T-cell (primary cell): ENCODE results near the gene TCF7L2. TPM values are rescaled to one million over a fixed set of nuclear protein-coding genes. Genes with fewer than 3 reads are reported as not detected.

Experiments used
- ATAC-seq, 4 experiments: fragments of 200-7000 bp in 3 of 4; fragments of 150-1000 bp in 1 of 4; cut with Tn5 transposase; replicated peaks in 1 of 4; 1 replicate in 3 of 4; 2 replicates in 1 of 4; pipeline ENCODE4 v1.10.0; 2021; ENCODE audit warnings: moderate library complexity in 3 of 4, mild to moderate bottlenecking in 2 of 4, moderate number of reproducible peaks in 1 of 4
- CTCF ChIA-PET, 2 donors: fragments of 300-600 bp; sonication (Branson Sonifier 250); formaldehyde crosslinking; loops; one replicate each; lab custom pipeline; 2022; ENCODE audit warnings: antibody characterized with exemption in 2 of 2; lab: Charles Lee
- POLR2A ChIA-PET, 2 donors: fragments of 300-600 bp; sonication (Branson Sonifier 250); formaldehyde crosslinking; loops; one replicate each; lab custom pipeline; 2022; ENCODE audit warnings: antibody characterized with exemption in 2 of 2; lab: Charles Lee
- DNase-seq, 35 experiments: peaks; one replicate each; pipeline versions ENCODE4 v3.0.0 to v3.0.0-alpha.2; 2013 to 2023
- H3K27ac ChIP-seq: one replicate; pipeline ENCODE4 v1.5.1; 2013; ENCODE audit warnings: low read length
- H3K27me3 ChIP-seq, 2 experiments: replicated peaks in 1 of 2; 1 replicate in 1 of 2; 2 replicates in 1 of 2; pipeline versions ENCODE4 v1.6.1 to v1.7.0; 2013; ENCODE audit warnings: low read length in 1 of 2, mixed read lengths in 1 of 2; ENCODE audit not compliant: control insufficient read depth in 2 of 2, insufficient read depth in 2 of 2; ENCODE audit errors: extremely low read depth in 1 of 2
- H3K36me3 ChIP-seq, 2 donors: 1 replicate in 1 of 2; 2 replicates in 1 of 2; pipeline versions ENCODE4 v1.6.1 to v1.7.0; 2013; ENCODE audit warnings: low read length in 1 of 2; ENCODE audit not compliant: control insufficient read depth in 2 of 2, insufficient read depth in 1 of 2; ENCODE audit errors: extremely low read depth in 1 of 2
- H3K4me1 ChIP-seq, 2 experiments: 1 replicate in 1 of 2; 2 replicates in 1 of 2; pipeline versions ENCODE4 v1.6.1 to v1.7.0; 2013; ENCODE audit warnings: low read length in 2 of 2, mixed read lengths in 1 of 2; ENCODE audit not compliant: insufficient read depth in 2 of 2, control insufficient read depth in 1 of 2; ENCODE audit errors: extremely low read depth in 1 of 2
- H3K4me3 ChIP-seq, 2 donors: 1 replicate in 1 of 2; 2 replicates in 1 of 2; pipeline versions ENCODE4 v1.5.1 to v1.7.0; 2013; ENCODE audit warnings: mild to moderate bottlenecking in 2 of 2, low read length in 1 of 2, moderate library complexity in 1 of 2; ENCODE audit not compliant: control insufficient read depth in 1 of 2; ENCODE audit errors: extremely low read depth in 1 of 2
- H3K9me3 ChIP-seq: 2 replicates; pipeline ENCODE4 v1.7.0; 2013
- H3K27ac Mint-ChIP-seq, 2 donors: one replicate each; pipeline ENCODE4 v1.8.0; 2020 to 2021; ENCODE audit warnings: mild to moderate bottlenecking in 2 of 2, mixed read lengths in 2 of 2
- H3K27me3 Mint-ChIP-seq, 2 donors: one replicate each; pipeline ENCODE4 v1.8.0; 2021 to 2022; ENCODE audit warnings: mixed read lengths in 2 of 2
- H3K36me3 Mint-ChIP-seq: one replicate; pipeline ENCODE4 v1.8.0; 2021; ENCODE audit warnings: mixed read lengths
- H3K4me1 Mint-ChIP-seq, 3 donors: one replicate each; pipeline ENCODE4 v1.8.0; 2020 to 2022; ENCODE audit warnings: mixed read lengths in 3 of 3, mild to moderate bottlenecking in 1 of 3
- H3K4me3 Mint-ChIP-seq, 3 donors: one replicate each; pipeline ENCODE4 v1.8.0; 2020 to 2022; ENCODE audit warnings: mild to moderate bottlenecking in 3 of 3, mixed read lengths in 3 of 3, moderate library complexity in 3 of 3
- H3K9me3 Mint-ChIP-seq, 3 donors: one replicate each; pipeline ENCODE4 v1.8.0; 2020 to 2022; ENCODE audit warnings: mixed read lengths in 3 of 3
- WGBS: methylation state at CpG from one replicate; pipeline ENCODE4 v1.1.5; 2013; ENCODE audit warnings: missing lambda C conversion rate; ENCODE audit not compliant: insufficient coverage; 5-methylcytosine and 5-hydroxymethylcytosine counted together
- total RNA-seq, 35 experiments: library from RNA in 6 of 35; stranded (reverse) in 6 of 35; fragments of 120-200 nt in 1 of 35; gene quantifications; one replicate each; pipeline versions ENCODE4 v1.2.1 to v1.2.4 and lab custom pipeline; 2013 to 2026

The TCF7L2 gene
- total RNA-seq, 5 donors from 2014 or later (not counting 1 experiment from before 2014, with no cell fraction given): 2.6 to 6.2 (median 3.3) TPM

GRCh38 chr10:112912410-112912928, 37.6 kb upstream of the TCF7L2 start:
- Mint-ChIP-seq H3K36me3 (no peaks in the 10 kb centered on the region), H3K27ac (no peak overlapping the region), H3K4me1 (peaks cover 0 to 5% (median 0%) of the 10 kb centered on the region in 3 donors), H3K4me3 (no peak overlapping the region), H3K9me3 (no peaks in the 10 kb centered on the region), H3K27me3 (no peaks in the 10 kb centered on the region)
- 97% methylated on average over 10 of the region's 15 CpGs for WGBS
- H3K4me1 ChIP-seq: no peaks in the 10 kb centered on the region
- POLR2A ChIA-PET: no interaction called here
- no peaks in the 10 kb centered on the region for H3K36me3 ChIP-seq
- no peak for ATAC-seq
- no peak for DNase-seq
- no peaks in the 10 kb centered on the region for H3K9me3 ChIP-seq
- H3K27ac ChIP-seq: no peak overlapping the region
- CTCF ChIA-PET: no interaction called here
- no peaks in the 10 kb centered on the region for H3K27me3 ChIP-seq
- H3K4me3 ChIP-seq: no peak overlapping the region

GRCh38 chr10:112913255-112913654, 36.8 kb upstream of the TCF7L2 start:
- no peak for DNase-seq
- POLR2A ChIA-PET: no interaction called here
- CTCF ChIA-PET: interaction anchor here in 1 of 2 donors (0.6 kb wide), 1 partner anchor 151 kb away, joined by 3 read pairs; no protein-coding TSS in a partner anchor

DNA sequence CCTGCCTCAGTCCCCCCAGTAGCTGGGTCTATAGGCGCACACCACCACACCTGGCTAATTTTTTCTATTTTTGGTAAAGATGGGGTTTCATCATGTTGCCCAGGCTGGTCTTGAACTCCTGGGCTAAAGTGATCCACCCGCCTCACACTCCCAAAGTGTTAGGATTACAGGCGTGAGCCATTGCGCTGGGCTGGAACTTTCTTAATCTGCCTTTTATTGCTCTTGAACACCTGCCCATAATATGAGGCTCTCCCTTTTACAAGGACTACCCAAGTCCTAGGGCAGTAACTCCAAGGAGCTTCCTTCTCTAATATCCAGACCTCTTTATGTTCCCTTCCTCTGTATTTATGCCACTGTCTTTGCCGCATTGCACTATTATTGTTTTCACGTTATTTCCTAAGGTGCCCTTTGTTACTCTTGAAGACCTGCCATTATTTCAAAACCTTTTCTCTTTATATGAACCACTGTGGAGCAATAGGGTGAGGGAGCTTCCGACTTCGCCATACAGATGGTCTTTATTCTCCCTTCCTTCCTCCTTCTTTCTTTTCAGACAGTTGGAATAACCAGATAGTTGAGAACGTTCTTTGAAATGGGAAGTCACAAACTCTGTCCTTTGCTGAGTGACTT, 36.3 kb upstream of the TCF7L2 start:
- CTCF ChIA-PET: interaction anchor here in 1 of 2 donors (0.6 kb wide), 1 partner anchor 151 kb away, joined by 3 read pairs; no protein-coding TSS in a partner anchor
- Mint-ChIP-seq H3K4me3 (no peak overlapping the region), H3K27ac (no peak overlapping the region), H3K27me3 (no peaks in the 10 kb centered on the region), H3K9me3 (no peaks in the 10 kb centered on the region), H3K4me1 (peaks cover 0 to 5% (median 0%) of the 10 kb centered on the region in 3 donors), H3K36me3 (no peaks in the 10 kb centered on the region)
- no peak overlapping the region for H3K27ac ChIP-seq
- H3K27me3 ChIP-seq: no peaks in the 10 kb centered on the region
- POLR2A ChIA-PET: no interaction called here
- H3K36me3 ChIP-seq: no peaks in the 10 kb centered on the region
- H3K9me3 ChIP-seq: no peaks in the 10 kb centered on the region
- WGBS: 100% methylated on average over 4 of the region's 9 CpGs
- H3K4me3 ChIP-seq: no peak overlapping the region
- DNase-seq: no peak
- H3K4me1 ChIP-seq: no peaks in the 10 kb centered on the region
- no peak for ATAC-seq

More at GRCh38 chr10:112913255-112913654, 36.8 kb upstream of the TCF7L2 start:
- Mint-ChIP-seq H3K4me1 (peaks cover 0 to 5% (median 0%) of the 10 kb centered on the region in 3 donors), H3K27me3 (no peaks in the 10 kb centered on the region), H3K9me3 (no peaks in the 10 kb centered on the region), H3K36me3 (no peaks in the 10 kb centered on the region), H3K4me3 (no peak overlapping the region), H3K27ac (no peak overlapping the region)
- WGBS: no CpG with 5 or more reads among the region's 1 CpG
- no peak for ATAC-seq
- no peaks in the 10 kb centered on the region for H3K36me3 ChIP-seq
- H3K27me3 ChIP-seq: no peaks in the 10 kb centered on the region
- no peaks in the 10 kb centered on the region for H3K9me3 ChIP-seq
- H3K27ac ChIP-seq: no peak overlapping the region
- no peaks in the 10 kb centered on the region for H3K4me1 ChIP-seq
- H3K4me3 ChIP-seq: no peak overlapping the region

DNA sequence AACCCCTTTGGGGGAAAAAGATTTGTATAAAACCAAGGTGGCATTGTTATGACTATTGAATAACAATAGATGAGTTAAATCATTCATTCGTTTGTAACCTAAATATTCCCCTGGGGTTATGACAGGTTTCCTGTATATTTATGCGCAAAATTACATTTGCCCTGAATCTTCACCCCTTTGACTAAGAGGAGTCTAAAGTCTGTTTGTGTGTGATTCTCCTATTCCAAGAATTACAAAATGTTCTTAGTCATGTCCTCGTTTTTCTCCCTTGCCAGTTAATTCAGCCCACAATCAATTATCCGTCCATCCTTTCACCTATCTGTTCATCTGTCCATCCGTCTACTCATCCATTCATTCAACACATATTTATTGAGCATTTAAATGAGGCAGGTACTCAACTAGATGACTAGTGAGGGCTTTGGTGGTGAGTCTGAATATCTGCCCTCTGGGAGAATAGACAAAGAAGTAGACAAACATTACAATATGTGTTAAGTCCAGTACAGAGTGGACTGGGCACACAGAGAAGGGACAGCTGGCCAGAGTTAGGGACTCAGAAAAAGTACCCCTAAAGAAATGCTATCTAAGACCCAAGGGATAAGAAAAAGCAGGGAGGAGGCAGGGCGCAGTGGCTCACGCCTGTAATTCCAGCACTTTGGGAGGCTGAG, 35.6 kb upstream of the TCF7L2 start:
- ChIA-PET CTCF (no interaction called here), POLR2A (no interaction called here)
- DNase-seq (no peak), ATAC-seq (no peak)
- no peaks in the 10 kb centered on the region for H3K9me3 Mint-ChIP-seq
- Histone ChIP-seq H3K9me3 (no peaks in the 10 kb centered on the region), H3K27ac (no peak overlapping the region), H3K27me3 (no peaks in the 10 kb centered on the region), H3K4me3 (no peak overlapping the region), H3K36me3 (no peaks in the 10 kb centered on the region), H3K4me1 (no peaks in the 10 kb centered on the region)
- peaks cover 0 to 5% (median 0%) of the 10 kb centered on the region in 3 donors for H3K4me1 Mint-ChIP-seq
- no peak overlapping the region for H3K27ac Mint-ChIP-seq
- H3K4me3 Mint-ChIP-seq: no peak overlapping the region
- H3K36me3 Mint-ChIP-seq: no peaks in the 10 kb centered on the region
- 100% methylated on average over 1 of the region's 7 CpGs for WGBS
- H3K27me3 Mint-ChIP-seq: no peaks in the 10 kb centered on the region

GRCh38 chr10:112915590-112916572, 34.2 kb upstream of the TCF7L2 start:
- H3K27me3 ChIP-seq: no peaks in the 10 kb centered on the region
- no peak overlapping the region for H3K4me3 ChIP-seq
- no peaks in the 10 kb centered on the region for H3K36me3 Mint-ChIP-seq
- H3K27ac ChIP-seq: no peak overlapping the region
- ATAC-seq (no peak), DNase-seq (no peak)
- H3K36me3 ChIP-seq: no peaks in the 10 kb centered on the region
- no peaks in the 10 kb centered on the region for H3K27me3 Mint-ChIP-seq
- WGBS: 94% methylated on average over 6 of the region's 11 CpGs
- H3K4me1 ChIP-seq: no peaks in the 10 kb centered on the region
- H3K4me3 Mint-ChIP-seq: no peak overlapping the region
- H3K27ac Mint-ChIP-seq: no peak overlapping the region
- H3K4me1 Mint-ChIP-seq: peaks cover 0 to 5% (median 0%) of the 10 kb centered on the region in 3 donors
- ChIA-PET POLR2A (interaction anchor here in 1 of 2 donors (0.7 kb wide), 1 partner anchor 14 kb away, joined by 6 read pairs; no protein-coding TSS in a partner anchor), CTCF (interaction anchor here (0.5 to 0.7 kb wide), 3 partner anchors 10 to 1186 kb away, joined by 3 to 5 read pairs (median 3); no protein-coding TSS in a partner anchor)
- H3K9me3 ChIP-seq: no peaks in the 10 kb centered on the region
- H3K9me3 Mint-ChIP-seq: no peaks in the 10 kb centered on the region

DNA sequence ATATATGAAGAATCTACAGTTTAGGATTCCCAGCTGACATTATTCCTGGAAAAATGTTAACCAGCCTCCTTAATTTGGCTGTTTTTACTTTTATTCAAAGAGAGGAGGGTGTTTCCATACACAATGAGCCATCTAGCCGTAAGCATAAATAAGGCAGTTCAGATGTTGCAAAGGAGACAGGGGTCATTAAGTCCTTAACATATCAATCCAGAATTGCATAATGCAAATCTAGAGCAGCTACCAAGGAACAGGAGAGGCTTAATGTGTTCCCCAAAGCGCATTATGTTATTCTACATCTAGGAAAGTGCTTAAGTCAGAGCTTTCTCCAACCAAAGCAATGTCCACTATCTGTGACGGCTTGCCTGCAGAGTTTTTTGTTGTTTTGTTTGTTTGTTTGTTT, 32.4 kb upstream of the TCF7L2 start:
- Histone ChIP-seq H3K27ac (no peak overlapping the region), H3K4me3 (no peak overlapping the region), H3K9me3 (no peaks in the 10 kb centered on the region), H3K36me3 (no peaks in the 10 kb centered on the region), H3K4me1 (no peaks in the 10 kb centered on the region), H3K27me3 (no peaks in the 10 kb centered on the region)
- H3K27ac Mint-ChIP-seq: no peak overlapping the region
- no peaks in the 10 kb centered on the region for H3K9me3 Mint-ChIP-seq
- CTCF ChIA-PET: interaction anchor here (0.6 to 0.7 kb wide), 5 partner anchors 17 to 586 kb away, joined by 3 to 8 read pairs (median 7); no protein-coding TSS in a partner anchor
- H3K27me3 Mint-ChIP-seq: no peaks in the 10 kb centered on the region
- DNase-seq (no peak), ATAC-seq (no peak)
- no peaks in the 10 kb centered on the region for H3K4me1 Mint-ChIP-seq
- POLR2A ChIA-PET: no interaction called here
- H3K36me3 Mint-ChIP-seq: no peaks in the 10 kb centered on the region
- no peak overlapping the region for H3K4me3 Mint-ChIP-seq
- no CpG with 5 or more reads among the region's 3 CpGs for WGBS
